Stimulated activated naive CD8-positive, alpha-beta T cell treated with anti-CD3 and anti-CD28 coated beads, Interleukin-15, Interleukin-2, amounts not matched to agents 100 ng/mL and 50 ng/mL, for 24 hours (primary cell): Measurements from ENCODE around the gene SIGLEC1.

Experiments used
- H3K27ac Mint-ChIP-seq: one replicate; pipeline ENCODE4 v1.8.0; 2021; ENCODE audit warnings: mild to moderate bottlenecking, mixed read lengths
- H3K27me3 Mint-ChIP-seq: one replicate; pipeline ENCODE4 v1.8.0; 2021; ENCODE audit warnings: mixed read lengths
- H3K36me3 Mint-ChIP-seq: one replicate; pipeline ENCODE4 v1.8.0; 2021; ENCODE audit warnings: low read depth, mixed read lengths
- H3K4me1 Mint-ChIP-seq: one replicate; pipeline ENCODE4 v1.8.0; 2021; ENCODE audit warnings: low read depth, mixed read lengths
- H3K4me3 Mint-ChIP-seq: one replicate; pipeline ENCODE4 v1.8.0; 2021; ENCODE audit warnings: mild to moderate bottlenecking, mixed read lengths
- H3K9me3 Mint-ChIP-seq: one replicate; pipeline ENCODE4 v1.8.0; 2021; ENCODE audit warnings: mixed read lengths

Gene SIGLEC1

GRCh38 chr20:3705491-3705969 lies 6.9 kb downstream of the SIGLEC1 start:
- H3K9me3 Mint-ChIP-seq: no peaks in the 10 kb centered on the region
- H3K4me3 Mint-ChIP-seq: no peak overlapping the region
- no peaks in the 10 kb centered on the region for H3K36me3 Mint-ChIP-seq
- no peaks in the 10 kb centered on the region for H3K4me1 Mint-ChIP-seq
- H3K27me3 Mint-ChIP-seq: peaks cover 3% of the 10 kb centered on the region
- no peak overlapping the region for H3K27ac Mint-ChIP-seq

GRCh38 chr20:3704087-3704486 lies 8.3 kb downstream of the SIGLEC1 start:
- H3K36me3 Mint-ChIP-seq: no peaks in the 10 kb centered on the region
- H3K4me3 Mint-ChIP-seq: no peak overlapping the region

DNA sequence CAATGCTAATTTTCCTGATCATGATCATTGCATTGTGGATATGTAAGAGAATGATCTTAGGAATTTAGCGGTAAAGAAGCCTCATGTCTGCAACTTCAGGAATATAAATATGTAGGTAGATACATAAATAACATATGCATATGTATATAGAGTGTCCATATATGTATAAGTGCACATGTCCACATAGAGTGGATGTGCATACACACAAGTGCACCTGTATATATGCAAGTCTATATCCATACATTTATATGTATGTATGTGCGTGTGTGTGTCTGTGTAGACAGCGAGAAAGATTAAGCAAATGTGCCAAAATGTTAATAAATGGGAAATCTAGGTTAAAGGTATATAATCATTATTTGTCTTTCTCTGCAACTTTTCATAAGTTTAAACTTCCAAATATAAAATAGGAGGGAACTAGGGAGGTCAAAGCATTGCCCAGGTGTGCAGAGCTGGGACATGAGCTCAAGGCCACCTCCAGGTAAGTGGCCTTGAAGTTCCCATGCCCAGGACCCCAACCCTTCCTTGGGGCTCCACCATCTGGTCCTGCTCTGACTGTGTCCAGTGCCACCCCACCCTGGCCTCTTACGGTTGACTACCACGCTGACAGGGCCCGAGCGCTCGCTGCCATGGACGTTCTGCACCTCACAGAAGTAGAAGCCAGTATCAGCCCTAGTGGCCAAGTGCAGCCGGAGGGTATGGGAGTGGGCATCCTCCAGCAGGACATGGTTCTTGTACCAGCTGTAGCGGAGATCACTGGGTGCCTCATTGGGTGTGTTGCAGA lies 9.6 kb downstream of the SIGLEC1 start:
- H3K4me3 Mint-ChIP-seq: no peak overlapping the region
- H3K27ac Mint-ChIP-seq: no peak overlapping the region
- no peaks in the 10 kb centered on the region for H3K36me3 Mint-ChIP-seq
- H3K4me1 Mint-ChIP-seq: no peaks in the 10 kb centered on the region
- H3K27me3 Mint-ChIP-seq: peaks cover 3% of the 10 kb centered on the region
- H3K9me3 Mint-ChIP-seq: no peaks in the 10 kb centered on the region

More at GRCh38 chr20:3704087-3704486, 8.3 kb downstream of the SIGLEC1 start:
- Mint-ChIP-seq H3K27ac (no peak overlapping the region), H3K9me3 (no peaks in the 10 kb centered on the region), H3K4me1 (no peaks in the 10 kb centered on the region), H3K27me3 (peaks cover 3% of the 10 kb centered on the region)

- Mint-ChIP-seq H3K4me3 (no peak overlapping the region), H3K27ac (no peak overlapping the region), H3K4me1 (no peaks in the 10 kb centered on the region), H3K36me3 (no peaks in the 10 kb centered on the region), H3K9me3 (no peaks in the 10 kb centered on the region), H3K27me3 (peaks cover 3% of the 10 kb centered on the region)
Measured at GRCh38 chr20:3701061-3701998, 11.1 kb downstream of the SIGLEC1 start.

DNA sequence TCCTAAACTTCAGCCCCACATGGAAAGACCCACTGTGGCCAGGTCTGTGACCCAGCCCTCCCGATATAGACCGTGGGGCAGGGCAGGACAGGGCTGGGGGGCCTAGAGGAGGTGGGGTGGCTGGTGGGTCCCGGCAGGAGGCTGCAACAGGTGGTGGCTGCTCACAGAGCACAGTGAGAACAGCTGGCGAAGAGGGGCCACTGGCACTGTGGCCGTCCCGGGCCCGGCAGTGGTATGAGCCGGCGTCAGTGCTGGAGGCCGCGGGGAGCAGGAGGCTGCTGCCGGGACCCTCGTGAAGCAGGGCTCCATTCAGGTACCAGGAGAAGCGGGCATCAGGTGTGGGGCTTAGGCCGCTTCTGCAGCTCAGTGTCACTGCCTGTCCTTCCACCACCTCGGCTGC lies 13.4 kb downstream of the SIGLEC1 start:
- no peaks in the 10 kb centered on the region for H3K9me3 Mint-ChIP-seq
- no peaks in the 10 kb centered on the region for H3K4me1 Mint-ChIP-seq
- H3K27me3 Mint-ChIP-seq: peaks cover 3% of the 10 kb centered on the region
- no peak overlapping the region for H3K4me3 Mint-ChIP-seq
- no peaks in the 10 kb centered on the region for H3K36me3 Mint-ChIP-seq
- no peak overlapping the region for H3K27ac Mint-ChIP-seq

- H3K27ac Mint-ChIP-seq: no peak overlapping the region
- H3K9me3 Mint-ChIP-seq: no peaks in the 10 kb centered on the region
- H3K4me3 Mint-ChIP-seq: no peak overlapping the region
Measured at GRCh38 chr20:3698591-3699001, 13.8 kb downstream of the SIGLEC1 start.

DNA sequence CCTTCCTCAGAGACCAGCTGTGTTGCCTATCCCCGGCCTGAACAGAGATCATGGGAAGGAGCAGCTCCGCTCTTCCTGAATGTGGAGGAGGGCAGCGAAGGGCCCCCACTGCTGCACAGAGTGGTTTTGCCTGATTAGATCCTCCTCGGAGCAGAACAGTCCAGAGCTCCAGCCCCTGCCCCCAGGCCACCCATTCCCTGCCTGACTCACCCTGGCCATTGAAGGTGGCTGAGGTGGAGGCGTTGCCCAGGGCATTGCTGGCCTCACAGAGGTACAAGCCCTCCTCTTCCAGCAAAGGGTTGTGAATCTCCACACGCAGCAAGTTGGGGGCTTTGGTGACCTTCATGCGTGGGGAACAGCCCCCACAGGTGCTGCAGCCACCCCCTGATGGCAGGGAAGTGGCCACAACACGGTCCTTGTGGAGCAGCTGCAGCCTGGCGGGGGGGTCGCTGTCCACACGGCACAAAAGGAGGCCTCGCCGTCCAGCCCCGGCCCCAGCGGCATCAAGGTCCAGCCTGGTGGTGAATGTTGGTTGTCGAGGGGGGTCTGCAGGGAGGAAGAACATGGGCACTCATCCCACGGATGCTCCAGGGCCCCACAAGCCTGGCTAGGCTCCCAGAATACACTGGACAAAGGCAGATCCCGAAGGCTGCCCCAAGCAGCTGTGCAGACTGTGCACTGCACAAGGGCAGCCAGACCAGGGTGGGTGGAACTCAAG lies 14.7 kb downstream of the SIGLEC1 start:
- Mint-ChIP-seq H3K4me1 (no peaks in the 10 kb centered on the region), H3K36me3 (no peaks in the 10 kb centered on the region), H3K27me3 (no peaks in the 10 kb centered on the region), H3K27ac (no peak overlapping the region), H3K9me3 (no peaks in the 10 kb centered on the region), H3K4me3 (no peak overlapping the region)

More at GRCh38 chr20:3698591-3699001, 13.8 kb downstream of the SIGLEC1 start:
- Mint-ChIP-seq H3K36me3 (no peaks in the 10 kb centered on the region), H3K27me3 (peaks cover under 1% of the 10 kb centered on the region), H3K4me1 (no peaks in the 10 kb centered on the region)

DNA sequence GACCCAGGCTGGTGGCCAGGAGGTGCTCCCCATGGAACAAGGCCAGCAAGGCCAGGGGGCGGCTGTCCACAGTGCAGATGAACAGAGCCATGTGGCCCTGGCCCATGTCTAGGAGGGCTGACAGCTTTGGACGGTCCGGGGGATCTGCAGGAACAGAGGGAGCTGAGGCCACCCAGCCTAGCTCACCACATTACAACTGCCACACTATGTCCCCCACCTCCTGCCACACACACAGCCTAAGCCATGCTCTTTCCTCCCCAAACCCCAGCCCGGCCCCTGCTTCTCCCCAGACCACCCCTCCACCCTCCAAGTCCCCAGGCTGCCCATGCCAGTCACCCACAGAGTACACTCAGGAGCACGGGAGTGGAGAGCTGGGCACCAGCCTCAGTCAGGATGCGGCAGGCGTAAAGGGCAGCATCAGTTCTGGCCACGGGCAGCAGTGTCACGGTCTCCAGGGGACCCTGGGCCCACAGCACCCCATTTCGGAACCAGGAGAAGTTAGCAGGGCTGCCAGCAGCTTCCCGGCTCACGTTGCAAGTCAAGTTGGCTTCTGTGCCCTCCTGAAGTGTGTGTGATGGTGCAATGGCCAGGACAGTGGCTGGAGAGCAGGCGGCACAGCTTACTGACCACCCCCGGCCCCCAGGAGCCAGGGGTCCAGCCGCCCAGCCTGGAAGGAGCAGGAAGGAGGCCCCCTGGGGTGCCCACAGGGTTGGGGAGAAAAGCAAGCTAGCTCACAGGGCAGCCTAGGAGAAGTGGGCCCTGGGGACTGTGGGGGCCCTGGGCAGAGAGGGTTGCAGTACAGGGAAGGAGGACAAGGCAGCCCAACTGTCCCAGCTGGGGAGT lies 15.4 kb downstream of the SIGLEC1 start:
- Mint-ChIP-seq H3K27me3 (no peaks in the 10 kb centered on the region), H3K4me1 (no peaks in the 10 kb centered on the region), H3K27ac (no peak overlapping the region), H3K36me3 (no peaks in the 10 kb centered on the region), H3K9me3 (no peaks in the 10 kb centered on the region), H3K4me3 (no peak overlapping the region)

DNA sequence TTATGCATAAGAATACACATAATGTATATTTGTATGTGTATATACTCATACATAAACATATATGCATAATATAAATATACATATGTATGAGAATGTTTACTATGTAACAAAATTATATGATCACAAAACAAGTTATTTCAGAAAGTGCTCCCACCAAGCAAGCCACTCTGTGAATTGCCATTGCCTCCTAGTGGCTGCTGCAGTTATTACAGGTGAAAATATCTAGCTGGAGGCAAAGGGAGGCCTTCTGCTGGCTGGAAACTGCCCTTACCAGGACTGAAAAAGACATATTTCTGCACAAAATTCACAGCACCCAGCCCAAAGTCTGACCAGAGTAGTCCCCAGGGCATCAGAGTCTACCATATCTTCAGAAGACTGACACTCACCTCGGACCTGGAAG lies 16.2 kb downstream of the SIGLEC1 start:
- no peaks in the 10 kb centered on the region for H3K4me1 Mint-ChIP-seq
- H3K27me3 Mint-ChIP-seq: no peaks in the 10 kb centered on the region
- no peak overlapping the region for H3K4me3 Mint-ChIP-seq
- H3K9me3 Mint-ChIP-seq: no peaks in the 10 kb centered on the region
- no peaks in the 10 kb centered on the region for H3K36me3 Mint-ChIP-seq
- H3K27ac Mint-ChIP-seq: no peak overlapping the region

GRCh38 chr20:3694864-3695263 lies 17.5 kb downstream of the SIGLEC1 start:
- Mint-ChIP-seq H3K4me3 (no peak overlapping the region), H3K4me1 (no peaks in the 10 kb centered on the region), H3K9me3 (no peaks in the 10 kb centered on the region), H3K27ac (no peak overlapping the region), H3K36me3 (no peaks in the 10 kb centered on the region), H3K27me3 (no peaks in the 10 kb centered on the region)

- H3K27ac Mint-ChIP-seq: no peak overlapping the region
- no peak overlapping the region for H3K4me3 Mint-ChIP-seq
- no peaks in the 10 kb centered on the region for H3K9me3 Mint-ChIP-seq
- H3K36me3 Mint-ChIP-seq: no peaks in the 10 kb centered on the region
- no peaks in the 10 kb centered on the region for H3K27me3 Mint-ChIP-seq
- H3K4me1 Mint-ChIP-seq: no peaks in the 10 kb centered on the region
Measured at GRCh38 chr20:3693376-3693775, 19.0 kb downstream of the SIGLEC1 start.

- Mint-ChIP-seq H3K9me3 (no peaks in the 10 kb centered on the region), H3K27me3 (no peaks in the 10 kb centered on the region), H3K27ac (no peak overlapping the region), H3K36me3 (no peaks in the 10 kb centered on the region), H3K4me3 (no peak overlapping the region), H3K4me1 (no peaks in the 10 kb centered on the region)
Measured at GRCh38 chr20:3692706-3693294, 19.6 kb downstream of the SIGLEC1 start.

GRCh38 chr20:3691897-3692296 lies 20.5 kb downstream of the SIGLEC1 start:
- Mint-ChIP-seq H3K36me3 (no peaks in the 10 kb centered on the region), H3K9me3 (no peaks in the 10 kb centered on the region), H3K27me3 (no peaks in the 10 kb centered on the region), H3K4me3 (no peak overlapping the region), H3K4me1 (no peaks in the 10 kb centered on the region), H3K27ac (no peak overlapping the region)

DNA sequence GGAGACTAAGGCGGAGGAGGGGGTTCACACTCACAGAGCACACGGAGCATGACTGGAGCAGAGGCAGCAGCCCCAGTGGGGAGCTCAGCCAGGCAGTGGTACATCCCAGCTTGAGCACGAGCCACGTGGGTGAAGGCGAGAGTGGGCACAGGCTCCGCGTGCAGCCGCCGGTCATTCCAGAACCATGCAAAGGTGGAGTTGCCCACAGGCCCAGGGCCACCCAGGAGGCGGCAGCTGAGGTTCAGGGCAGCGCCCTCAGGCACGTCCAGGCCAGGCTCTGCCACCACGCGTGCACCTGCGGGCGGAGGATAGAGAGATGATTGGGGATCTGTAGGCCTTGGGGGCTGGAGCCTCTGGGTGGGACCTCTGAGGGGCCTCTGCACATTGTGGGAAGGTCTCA lies 21.1 kb downstream of the SIGLEC1 start:
- no peak overlapping the region for H3K4me3 Mint-ChIP-seq
- no peaks in the 10 kb centered on the region for H3K4me1 Mint-ChIP-seq
- H3K27me3 Mint-ChIP-seq: no peaks in the 10 kb centered on the region
- H3K9me3 Mint-ChIP-seq: no peaks in the 10 kb centered on the region
- H3K36me3 Mint-ChIP-seq: no peaks in the 10 kb centered on the region
- H3K27ac Mint-ChIP-seq: no peak overlapping the region
